IMR-90 (cell line): Measurements from ENCODE around the gene LIAS. TPM values are rescaled to one million over a fixed set of nuclear protein-coding genes. Genes with fewer than 3 reads are reported as not detected.

ENCODE experiments used
- ATAC-seq: fragments of 200-7000 bp; cut with Tn5 transposase; 2 replicates; pipeline ENCODE4 v1.9.1; 2020; ENCODE audit warnings: low read depth, mild to moderate bottlenecking, moderate library complexity
- BruUV-seq: library from RNA; stranded (reverse); fragments of 400-500 nt; replicated peaks from 2 replicates; lab custom pipeline; 2021; lab: Mats Ljungman, UMichigan
- CTCF ChIA-PET: fragments of 300-600 bp; formaldehyde crosslinking; extraction: SDS; loops from one replicate; lab custom pipeline; 2021; ENCODE audit warnings: antibody characterized with exemption; lab: Yijun Ruan, JAX
- POLR2A ChIA-PET: fragments of 300-600 bp; sonication (Branson Sonifier 250); formaldehyde crosslinking; loops from one replicate; lab custom pipeline; 2022; ENCODE audit warnings: antibody characterized with exemption; ENCODE audit not compliant: unreplicated experiment; lab: Charles Lee
- DNase-seq: peaks from one replicate; pipeline ENCODE4 v3.0.0; 2013
- H2AFZ ChIP-seq: replicated peaks from 2 replicates; pipeline ENCODE3; 2013; ENCODE audit warnings: low read length, mild to moderate bottlenecking; ENCODE audit not compliant: poor library complexity
- H2AK5ac ChIP-seq: 2 replicates; pipeline ENCODE4 v1.6.1; 2013; ENCODE audit warnings: low read depth, low read length, inconsistent platforms
- H2AK9ac ChIP-seq: replicated peaks from 2 replicates; pipeline ENCODE3; 2013; ENCODE audit warnings: mild to moderate bottlenecking, low read depth, low read length, moderate library complexity; ENCODE audit not compliant: poor library complexity
- H2BK120ac ChIP-seq: 2 replicates; pipeline ENCODE4 v1.6.1; 2013; ENCODE audit warnings: low read depth, low read length, inconsistent platforms
- H2BK15ac ChIP-seq: 3 replicates; pipeline ENCODE4 v1.6.1; 2013; ENCODE audit warnings: low read depth, low read length, inconsistent platforms
- H2BK20ac ChIP-seq: 2 replicates; pipeline ENCODE4 v1.6.1; 2013; ENCODE audit warnings: low read depth, mild to moderate bottlenecking, inconsistent platforms, low read length, moderate library complexity
- H2BK5ac ChIP-seq: 2 replicates; pipeline ENCODE4 v1.6.1; 2013; ENCODE audit warnings: mild to moderate bottlenecking, low read depth, low read length, inconsistent platforms; ENCODE audit not compliant: poor library complexity, severe bottlenecking
- H3K14ac ChIP-seq: replicated peaks from 2 replicates; pipeline ENCODE4 v1.6.1; 2013; ENCODE audit warnings: low read depth, low read length, inconsistent platforms
- H3K18ac ChIP-seq: 2 replicates; pipeline ENCODE4 v1.6.1; 2013; ENCODE audit warnings: low read depth, low read length, control low read depth
- H3K23ac ChIP-seq: 2 replicates; pipeline ENCODE4 v1.6.1; 2013; ENCODE audit warnings: low read depth, low read length, inconsistent platforms
- H3K27ac ChIP-seq: 2 replicates; pipeline ENCODE4 v1.5.1; 2013; ENCODE audit warnings: mild to moderate bottlenecking, control low read depth, low read length; ENCODE audit not compliant: insufficient read depth
- H3K27me3 ChIP-seq: 2 replicates; pipeline ENCODE4 v1.6.1; 2013; ENCODE audit warnings: low read length; ENCODE audit not compliant: control insufficient read depth, insufficient read depth
- H3K36me3 ChIP-seq: 2 replicates; pipeline ENCODE4 v1.6.1; 2013; ENCODE audit warnings: low read length, mixed read lengths; ENCODE audit not compliant: control insufficient read depth, insufficient read depth
- H3K4ac ChIP-seq: 2 replicates; pipeline ENCODE4 v1.6.1; 2013; ENCODE audit warnings: low read depth, low read length, inconsistent platforms
- H3K4me1 ChIP-seq: 2 replicates; pipeline ENCODE4 v1.6.1; 2013; ENCODE audit warnings: low read length, mixed read lengths; ENCODE audit not compliant: control insufficient read depth, insufficient read depth
- H3K4me2 ChIP-seq: 2 replicates; pipeline ENCODE4 v1.6.1; 2013; ENCODE audit warnings: low read depth, mild to moderate bottlenecking, control low read depth, low read length, moderate library complexity
- H3K4me3 ChIP-seq: 2 replicates; pipeline ENCODE4 v1.5.1; 2013; ENCODE audit warnings: low read depth, mild to moderate bottlenecking, control low read depth, low read length, moderate library complexity; ENCODE audit not compliant: insufficient read depth
- H3K56ac ChIP-seq: 2 replicates; pipeline ENCODE4 v1.6.1; 2013; ENCODE audit warnings: low read length, inconsistent platforms; ENCODE audit not compliant: insufficient read depth; ENCODE audit errors: extremely low read depth
- H3K79me1 ChIP-seq, 2 experiments: 2 replicates each; pipeline ENCODE4 v1.6.1; 2013; ENCODE audit warnings: low read length in 2 of 2, inconsistent platforms in 1 of 2, low read depth in 1 of 2
- H3K9ac ChIP-seq: 2 replicates; pipeline ENCODE4 v1.6.1; 2013; ENCODE audit warnings: low read depth, low read length, control low read depth
- H3K9me1 ChIP-seq: 2 replicates; pipeline ENCODE4 v1.6.1; 2013; ENCODE audit warnings: low read length, inconsistent platforms; ENCODE audit not compliant: insufficient read depth
- H3K9me3 ChIP-seq: 2 replicates; pipeline ENCODE4 v1.6.1; 2013; ENCODE audit warnings: low read length; ENCODE audit not compliant: control insufficient read depth, insufficient read depth
- H4K20me1 ChIP-seq: 2 replicates; pipeline ENCODE4 v1.6.1; 2013; ENCODE audit warnings: low read length, inconsistent platforms; ENCODE audit not compliant: insufficient read depth
- H4K5ac ChIP-seq: 2 replicates; pipeline ENCODE4 v1.6.1; 2013; ENCODE audit warnings: mild to moderate bottlenecking, low read depth, low read length, control low read depth
- H4K8ac ChIP-seq, 2 experiments: 2 replicates each; pipeline ENCODE4 v1.6.1; 2013; ENCODE audit warnings: low read depth in 2 of 2, low read length in 2 of 2, control low read depth in 1 of 2, inconsistent platforms in 1 of 2
- H4K91ac ChIP-seq: 2 replicates; pipeline ENCODE4 v1.6.1; 2013; ENCODE audit warnings: low read depth, low read length, inconsistent platforms; ENCODE audit not compliant: insufficient read depth
- BHLHE40 ChIP-seq: fragments of 150-350 bp; IDR thresholded peaks from 2 replicates; pipeline ENCODE4 v1.6.1; 2016; ENCODE audit warnings: mild to moderate bottlenecking, low read depth, low read length
- CEBPB ChIP-seq: IDR thresholded peaks from 2 replicates; pipeline ENCODE4 v1.6.1; 2012; ENCODE audit warnings: low read depth, low read length, improper control_type of control experiment
- CTCF ChIP-seq: conservative IDR thresholded peaks from 2 replicates; pipeline ENCODE4 v1.5.1; 2012; ENCODE audit warnings: mild to moderate bottlenecking, low read depth, low read length, improper control_type of control experiment
- FOS ChIP-seq: fragments of 150-350 bp; IDR thresholded peaks from 2 replicates; pipeline ENCODE4 v1.6.1; 2016; ENCODE audit warnings: low read depth, low read length
- MAFK ChIP-seq: IDR thresholded peaks from 2 replicates; pipeline ENCODE4 v1.6.1; 2012; ENCODE audit warnings: low read depth, low read length, improper control_type of control experiment
- MAZ ChIP-seq: IDR thresholded peaks from 2 replicates; pipeline ENCODE4 v1.6.1; 2012; ENCODE audit warnings: low read depth, mild to moderate bottlenecking, low read length, improper control_type of control experiment, moderate library complexity, borderline replicate concordance
- POLR2A ChIP-seq: IDR thresholded peaks from 2 replicates; pipeline ENCODE4 v1.6.1; 2012; ENCODE audit warnings: mild to moderate bottlenecking, low read depth, low read length
- RAD21 ChIP-seq: IDR thresholded peaks from 2 replicates; pipeline ENCODE4 v1.6.1; 2012; ENCODE audit warnings: low read length, improper control_type of control experiment
- RCOR1 ChIP-seq: IDR thresholded peaks from 2 replicates; pipeline ENCODE4 v1.6.1; 2012; ENCODE audit warnings: mild to moderate bottlenecking, low read length, improper control_type of control experiment; ENCODE audit not compliant: insufficient replicate concordance
- RFX5 ChIP-seq: IDR thresholded peaks from 2 replicates; pipeline ENCODE4 v1.8.0; 2012; ENCODE audit warnings: low read depth, mild to moderate bottlenecking, low read length, moderate library complexity
- SMC3 ChIP-seq: fragments of 150-350 bp; IDR thresholded peaks from 2 replicates; pipeline ENCODE4 v1.6.1; 2016; ENCODE audit warnings: low read depth, mild to moderate bottlenecking, antibody characterized with exemption, low read length, moderate library complexity
- WGBS, 2 experiments: methylation state at CpG; one replicate each; pipeline versions ENCODE4 v1.1.5 to v1.1.7; 2013; ENCODE audit warnings: missing lambda C conversion rate in 2 of 2; ENCODE audit not compliant: insufficient read length in 1 of 2; ENCODE audit errors: extremely low coverage in 2 of 2; 5-methylcytosine and 5-hydroxymethylcytosine counted together
- dilution Hi-C: fragments of 300-500 bp; cut with HindIII; formaldehyde crosslinking; loops from one replicate; pipeline ENCODE4 v1.14.3; 2018; ENCODE audit warnings: low sequenced_read_pairs; ENCODE audit not compliant: unreplicated experiment
- in situ Hi-C: fragments of 300-500 bp; cut with MboI; formaldehyde crosslinking; loops from 3 replicates; pipeline ENCODE4 v1.14.3; 2019; ENCODE audit warnings: low sequenced_read_pairs, inconsistent platforms, mixed read lengths
- intact Hi-C: fragments of 100-400 bp; cut with micrococcal nuclease; formaldehyde crosslinking; loops from 2 replicates; pipeline ENCODE4 v1.10.0; 2022
- polyA plus RNA-seq, 3 experiments: library from polyadenylated mRNA; depleted of rRNA; stranded (reverse); fragments of >200 nt; gene quantifications; 2 replicates each; pipeline ENCODE4 v1.2.3, GENCODE V29; 2012; ENCODE audit warnings: low replicate concordance in 1 of 3
- total RNA-seq: library from RNA; depleted of rRNA; stranded (reverse); fragments of >200 nt; gene quantifications from 2 replicates; pipeline ENCODE4 v1.2.3, GENCODE V29; 2012
- TF ChIP-seq, protein P1 (sequence below): fragments of 150-350 bp; IDR thresholded peaks from 2 replicates; pipeline ENCODE4 v1.6.1; 2016; ENCODE audit warnings: low read depth, mild to moderate bottlenecking, low read length, moderate library complexity, borderline replicate concordance
- TF ChIP-seq, protein P2 (sequence below): fragments of 150-350 bp; IDR thresholded peaks from 2 replicates; pipeline ENCODE4 v1.6.1; 2017; ENCODE audit warnings: mild to moderate bottlenecking, antibody characterized with exemption, low read length, low read depth

Gene LIAS
- total and polyA plus RNA-seq, 2 of the 4 experiments (the other 2 are of a cell fraction) = 3.2 to 7.8 TPM

DNA sequence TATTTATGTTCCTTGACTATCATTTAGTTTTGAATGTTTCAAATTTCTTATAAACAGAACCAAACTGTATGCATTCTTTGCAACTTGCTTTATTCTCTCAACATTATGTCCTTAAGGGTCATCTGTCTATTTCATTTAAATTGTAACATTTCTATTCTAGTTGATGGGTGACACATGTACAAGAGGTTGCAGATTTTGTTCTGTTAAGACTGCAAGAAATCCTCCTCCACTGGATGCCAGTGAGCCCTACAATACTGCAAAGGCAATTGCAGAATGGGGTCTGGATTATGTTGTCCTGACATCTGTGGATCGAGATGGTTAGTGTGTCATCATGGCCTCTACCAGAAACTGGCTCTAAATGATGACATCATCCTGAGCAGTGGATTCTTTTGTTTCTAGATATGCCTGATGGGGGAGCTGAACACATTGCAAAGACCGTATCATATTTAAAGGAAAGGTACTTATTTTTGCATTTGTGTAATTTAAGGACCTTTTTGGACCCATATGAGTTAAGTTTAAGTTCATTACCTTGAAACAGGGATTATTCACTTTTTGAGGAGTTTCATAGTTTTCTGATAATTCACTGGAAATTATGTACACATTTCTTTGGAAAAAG lies 6.1 kb downstream of the LIAS start:
- H3K4me1 ChIP-seq = no peaks in the 10 kb centered on the region
- no peak overlapping the region for H2AK9ac ChIP-seq
- peak overlapping the region; percentile 77; the same call in 1 of the 2 replicates for H3K27ac ChIP-seq
- no peak overlapping the region; the same call in 1 of the 2 replicates for H4K91ac ChIP-seq
- H3K4me3 ChIP-seq = no peak overlapping the region; the same call in 1 of the 2 replicates
- H3K79me1 ChIP-seq = peaks cover 5 to 17% of the 10 kb centered on the region in 2 experiments; a peak in 3 of 4 replicates
- peak; percentile 92 for DNase-seq
- H3K14ac ChIP-seq = peak overlapping the region; percentile 47; the same call in 1 of the 2 replicates
- peak overlapping the region; percentile 83 for H2AFZ ChIP-seq
- peak overlapping the region; percentile 63 to 90 for H4K8ac ChIP-seq
- peak overlapping the region; percentile 66; the same call in 1 of the 2 replicates for H3K4ac ChIP-seq
- no peaks in the 10 kb centered on the region for H3K9me1 ChIP-seq
- ATAC-seq = peak; percentile 83
- intact Hi-C loops = no loop called here
- 57% methylated on average over 1 of the region's 2 CpGs; no CpG with 5 or more reads in 1 of the 2 experiments for WGBS, 2 experiments
- peak overlapping the region; percentile 93; the same call in 1 of the 2 replicates for H3K4me2 ChIP-seq
- H3K9me3 ChIP-seq = no peaks in the 10 kb centered on the region
- H4K5ac ChIP-seq = peak overlapping the region; percentile 99
- peak overlapping the region; percentile 77; the same call in 1 of the 2 replicates for H3K18ac ChIP-seq
- POLR2A ChIA-PET = interaction anchor here (0.5 to 0.6 kb wide), 2 partner anchors 11 to 158 kb away, joined by 3 read pairs; no protein-coding TSS in a partner anchor
- H3K27me3 ChIP-seq = no peaks in the 10 kb centered on the region
- H2BK5ac ChIP-seq = peak overlapping the region; percentile 78
- H2BK120ac ChIP-seq = 0 out of 2 replicates have a peak overlapping the region, but pooled peaks have one; percentile 51
- H3K36me3 ChIP-seq = no peaks in the 10 kb centered on the region; the same call in none of the 2 replicates
- dilution Hi-C loops = no loop called here
- BruUV-seq = no TSS peak
- no peak overlapping the region for H2BK20ac ChIP-seq
- in situ Hi-C loops = loop anchor here (10.0 kb wide), 1 partner anchor 510 kb away; the partner anchor contains the start of gene PDS5A
- CTCF ChIA-PET = interaction anchor here (0.5 kb wide), 1 partner anchor 508 kb away, joined by 3 read pairs; no protein-coding TSS in a partner anchor
- peak overlapping the region; percentile 58; the same call in 1 of the 2 replicates for H3K23ac ChIP-seq
- no peak overlapping the region for H3K56ac ChIP-seq
- no peaks in the 10 kb centered on the region for H4K20me1 ChIP-seq
- no peak overlapping the region for H2AK5ac ChIP-seq
- H3K9ac ChIP-seq = no peak overlapping the region; the same call in 1 of the 2 replicates
- no peak overlapping the region for H2BK15ac ChIP-seq
- TF ChIP-seq RCOR1 (no peak), BHLHE40 (no peak), CTCF (peak; percentile 31; the same call in 1 of the 2 replicates), MAZ (no peak), RFX5 (no peak), MAFK (no peak), SMC3 (0 out of 2 replicates have a peak, but pooled peaks have one; percentile 12), CEBPB (peak; percentile 77), FOS (peak; percentile 52), POLR2A (no peak), RAD21 (peak; percentile 35)
- TF ChIP-seq, protein P1, sequence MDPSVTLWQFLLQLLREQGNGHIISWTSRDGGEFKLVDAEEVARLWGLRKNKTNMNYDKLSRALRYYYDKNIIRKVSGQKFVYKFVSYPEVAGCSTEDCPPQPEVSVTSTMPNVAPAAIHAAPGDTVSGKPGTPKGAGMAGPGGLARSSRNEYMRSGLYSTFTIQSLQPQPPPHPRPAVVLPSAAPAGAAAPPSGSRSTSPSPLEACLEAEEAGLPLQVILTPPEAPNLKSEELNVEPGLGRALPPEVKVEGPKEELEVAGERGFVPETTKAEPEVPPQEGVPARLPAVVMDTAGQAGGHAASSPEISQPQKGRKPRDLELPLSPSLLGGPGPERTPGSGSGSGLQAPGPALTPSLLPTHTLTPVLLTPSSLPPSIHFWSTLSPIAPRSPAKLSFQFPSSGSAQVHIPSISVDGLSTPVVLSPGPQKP = no peak
- TF ChIP-seq, protein P2, sequence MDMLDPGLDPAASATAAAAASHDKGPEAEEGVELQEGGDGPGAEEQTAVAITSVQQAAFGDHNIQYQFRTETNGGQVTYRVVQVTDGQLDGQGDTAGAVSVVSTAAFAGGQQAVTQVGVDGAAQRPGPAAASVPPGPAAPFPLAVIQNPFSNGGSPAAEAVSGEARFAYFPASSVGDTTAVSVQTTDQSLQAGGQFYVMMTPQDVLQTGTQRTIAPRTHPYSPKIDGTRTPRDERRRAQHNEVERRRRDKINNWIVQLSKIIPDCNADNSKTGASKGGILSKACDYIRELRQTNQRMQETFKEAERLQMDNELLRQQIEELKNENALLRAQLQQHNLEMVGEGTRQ = no peak
